WI38 (cell line): ENCODE measurements around the gene B4GALT5.
"Not testable (repeated sequence)": the region's sequence is repeated elsewhere in the genome, so short reads cannot be mapped to it uniquely, and the experiment has no call there.

ENCODE experiments used
- H3K4me3 ChIP-seq: 2 replicates; pipeline ENCODE4 v1.5.1; 2011; ENCODE audit warnings: low read depth, mild to moderate bottlenecking, control low read depth, low read length
- CTCF ChIP-seq: IDR thresholded peaks from 2 replicates; pipeline ENCODE4 v1.5.1; 2012; ENCODE audit warnings: low read depth, mild to moderate bottlenecking, control low read depth, low read length

The B4GALT5 gene

DNA sequence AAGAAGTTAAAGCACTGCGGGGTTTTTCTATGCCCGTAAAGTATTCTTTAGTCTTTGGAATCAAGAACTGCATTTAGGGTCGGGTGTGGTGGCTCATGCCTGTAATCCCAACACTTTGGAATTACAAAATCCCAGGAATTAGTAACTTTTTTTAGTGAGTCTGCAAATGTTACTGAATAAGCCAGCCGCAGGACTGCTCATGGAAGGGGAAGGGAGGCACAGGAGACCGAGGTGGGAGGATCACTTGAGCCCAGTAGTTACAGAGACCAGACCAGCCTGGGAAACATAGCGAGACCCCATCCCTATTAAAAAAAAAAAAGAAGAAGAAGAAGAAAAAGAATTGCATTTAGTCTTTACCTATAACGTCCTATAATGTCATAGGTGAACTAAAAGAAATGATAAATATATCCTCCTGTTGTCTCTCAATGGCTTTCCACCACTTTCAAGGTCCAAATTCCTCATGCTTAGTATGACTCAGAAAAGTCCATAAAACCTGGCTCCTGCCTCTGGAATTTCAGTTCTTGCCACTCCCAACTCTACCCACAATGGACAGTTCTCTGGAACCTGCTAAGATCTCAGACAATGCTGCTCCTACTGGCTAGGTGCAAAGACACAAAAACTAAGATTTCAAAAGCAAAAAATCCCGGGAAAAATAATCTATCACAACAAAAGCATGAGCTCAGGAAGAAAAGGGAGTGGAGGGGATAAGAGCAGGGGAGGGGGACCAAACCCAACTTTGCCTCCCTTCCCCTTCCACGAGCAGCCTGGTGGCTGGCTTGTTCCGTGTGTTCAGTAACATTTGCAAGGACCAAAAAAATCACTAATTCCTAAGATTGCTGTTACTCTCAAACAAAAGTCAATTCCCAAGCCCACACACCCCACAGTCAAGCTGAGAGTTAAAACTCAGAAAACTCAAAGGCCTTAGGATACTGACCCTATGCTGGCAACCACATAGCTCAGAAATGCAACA is 39.0 kb downstream of the B4GALT5 start:
- no peak for TF ChIP-seq CTCF
- no peak overlapping the region for H3K4me3 ChIP-seq

DNA sequence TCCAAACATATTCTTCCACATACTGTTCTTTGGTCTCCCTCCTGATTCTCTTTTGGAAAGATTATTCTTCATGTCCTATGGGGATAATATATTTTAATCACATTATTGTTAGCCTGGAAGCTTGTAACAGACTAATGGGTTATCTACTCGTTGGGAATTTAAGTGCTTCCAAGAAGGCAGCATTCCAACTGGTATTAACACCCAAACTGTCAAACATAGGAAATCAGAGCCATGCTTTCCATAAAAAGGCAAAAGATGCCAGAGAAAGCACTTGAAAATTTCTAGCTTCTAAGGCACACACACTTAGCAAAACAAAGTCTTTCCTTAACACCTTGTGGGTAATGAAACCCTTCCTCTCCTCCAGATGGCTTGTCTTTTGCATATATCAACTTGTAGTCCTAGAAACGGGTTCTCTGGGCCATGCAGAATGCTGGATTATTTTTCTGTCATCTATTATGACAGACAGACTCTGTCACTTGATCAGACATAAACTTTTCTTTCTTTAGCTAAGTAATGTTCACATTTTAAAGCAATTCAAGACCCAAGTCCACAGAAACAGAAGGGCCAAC is 41.5 kb downstream of the B4GALT5 start:
- TF ChIP-seq CTCF, result no peak
- H3K4me3 ChIP-seq, result no peak overlapping the region

DNA sequence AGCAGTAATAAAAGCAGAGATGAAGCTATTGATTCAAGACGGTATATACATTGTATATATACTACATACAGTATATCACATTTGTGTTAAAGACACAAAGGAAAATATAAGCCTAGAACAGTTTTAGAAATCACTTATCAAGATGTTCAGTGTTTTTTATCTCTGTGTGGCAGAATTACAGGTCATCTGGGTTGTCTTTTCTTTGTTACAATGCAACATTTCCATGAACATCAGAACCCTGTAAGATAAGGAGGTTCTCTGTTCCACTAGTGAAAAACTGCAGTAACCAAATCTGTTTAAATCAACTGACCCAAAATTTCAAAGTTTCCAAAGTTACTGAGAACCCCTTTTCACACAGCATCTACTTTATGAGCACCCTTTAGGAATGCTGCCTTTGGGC is 42.2 kb downstream of the B4GALT5 start:
- TF ChIP-seq CTCF, result no peak
- H3K4me3 ChIP-seq, result no peak overlapping the region

DNA sequence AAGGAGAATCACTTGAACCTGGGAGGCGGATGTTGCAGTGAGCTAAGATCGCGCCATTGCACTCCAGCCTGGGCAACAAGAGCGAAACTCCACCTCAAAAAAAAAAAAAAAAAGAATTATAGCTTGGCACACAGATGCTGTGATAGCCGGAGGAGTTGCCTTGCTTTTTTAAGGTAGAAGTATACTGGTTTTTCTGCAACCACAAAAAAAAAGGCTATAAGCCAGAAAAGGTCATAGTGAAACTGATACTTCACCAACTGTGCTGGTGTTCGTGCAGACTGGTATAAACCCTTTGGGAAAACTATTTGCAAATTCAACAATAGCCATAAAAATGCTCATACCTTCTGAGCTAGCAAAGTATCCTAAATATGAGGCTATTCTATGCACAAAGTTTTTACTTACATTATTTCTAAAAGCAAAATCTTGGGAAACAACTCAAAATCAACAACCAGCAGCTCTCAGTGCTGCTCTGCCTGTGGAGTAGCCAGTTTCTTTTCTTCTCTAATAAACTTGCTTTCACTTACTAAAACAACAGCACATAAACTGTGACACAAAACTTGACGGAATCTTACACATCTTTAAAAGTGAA is 44.0 kb downstream of the B4GALT5 start:
- no peak overlapping the region for H3K4me3 ChIP-seq

GRCh38 chr20:49668878-49669195 is 44.8 kb downstream of the B4GALT5 start:
- H3K4me3 ChIP-seq, result not testable (repeated sequence)

More for the DNA sequence above, 44.0 kb downstream of the B4GALT5 start:
- no peak for TF ChIP-seq CTCF

DNA sequence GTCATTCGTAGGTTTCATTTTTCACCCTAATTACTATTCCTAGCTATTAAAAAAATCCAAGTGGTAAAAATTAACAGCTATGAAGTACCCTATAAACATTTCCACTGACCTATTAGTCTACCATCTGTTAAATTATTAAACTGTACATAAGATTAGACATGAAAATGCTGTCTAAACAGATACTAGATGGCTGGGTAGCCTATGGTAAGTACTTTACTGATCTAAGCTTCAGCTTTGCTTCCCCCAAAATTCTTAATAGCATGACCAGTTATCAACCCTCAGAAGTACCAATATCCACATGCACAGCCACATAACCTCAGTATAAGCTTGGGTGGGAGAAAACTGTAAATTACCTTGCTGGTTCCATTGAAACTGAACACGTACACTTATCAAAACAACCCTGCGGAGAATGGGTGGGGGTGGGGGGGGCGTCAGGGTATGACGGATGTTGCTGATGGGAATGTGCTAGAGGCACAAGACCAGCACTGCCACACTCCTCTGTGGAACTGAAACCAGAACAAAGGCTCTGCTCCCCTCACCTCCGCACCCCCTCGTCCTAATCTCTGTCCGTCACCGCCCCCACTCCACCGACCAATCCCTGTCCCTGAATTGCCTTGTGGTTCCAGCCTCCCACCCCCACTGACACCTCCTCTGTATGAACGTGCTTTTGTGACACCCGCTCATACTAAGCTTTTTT is 45.3 kb downstream of the B4GALT5 start:
- TF ChIP-seq CTCF, result no peak
- no peak overlapping the region for H3K4me3 ChIP-seq

- no peak for TF ChIP-seq CTCF
- H3K4me3 ChIP-seq, result no peak overlapping the region
Observed at GRCh38 chr20:49666911-49667310, 46.8 kb downstream of the B4GALT5 start.
